K562 (cell line): ENCODE results near the gene ZBTB39. TPM values are rescaled to one million over a fixed set of nuclear protein-coding genes. Genes with fewer than 3 reads are reported as not detected.
A peak's percentile ranks its signal among the peaks of the same experiment; 100 is the strongest.

Experiments used
- ATAC-seq: fragments of 200-7000 bp; cut with Tn5 transposase; 3 replicates; pipeline ENCODE4 v1.9.1; 2020; ENCODE audit warnings: moderate library complexity
- BruUV-seq: library from RNA; stranded (reverse); fragments of 400-500 nt; replicated peaks from 2 replicates; lab custom pipeline; 2021; lab: Mats Ljungman, UMichigan
- CTCF ChIA-PET: fragments of 300-600 bp; formaldehyde crosslinking; extraction: SDS; loops from one replicate; lab custom pipeline; 2021; ENCODE audit warnings: low intra/inter-chr PET ratio; lab: Yijun Ruan, JAX
- POLR2A ChIA-PET: fragments of 300-600, 350-650 bp; sonication (Branson Sonifier 250); formaldehyde crosslinking; extraction: SDS; loops from one replicate; lab custom pipeline; 2021; ENCODE audit warnings: antibody characterized with exemption, inconsistent platforms; lab: Yijun Ruan, JAX
- DNase-seq, 4 experiments: peaks; one replicate each; pipeline versions ENCODE4 v3.0.0 to v3.0.0-alpha.2; 2011 to 2018; ENCODE audit warnings: low spot score in 3 of 4, mixed read lengths in 3 of 4; ENCODE audit errors: extremely low read depth in 1 of 4
- FAIRE-seq: peaks from 2 replicates; lab custom pipeline; 2011; peaks lifted over from hg19 to GRCh38; lab: Jason Lieb, UNC
- H2AFZ ChIP-seq: 2 replicates; pipeline ENCODE4 v1.6.0; 2011; ENCODE audit warnings: low read depth, low read length, control low read depth, inconsistent platforms
- H3K27ac ChIP-seq: fragments of 200-600 bp; 3 replicates; pipeline ENCODE4 v1.8.0; 2011; ENCODE audit warnings: low read depth, mild to moderate bottlenecking, control low read depth, inconsistent platforms, low read length, moderate library complexity, mixed read lengths; ENCODE audit errors: extremely low read depth
- H3K27me3 ChIP-seq, 2 experiments: fragments of 300-600 bp in 1 of 2; 2 replicates in 1 of 2; 3 replicates in 1 of 2; pipeline versions ENCODE4 v1.6.0 to v1.8.0; 2011; ENCODE audit warnings: inconsistent platforms in 2 of 2, low read length in 2 of 2, mild to moderate bottlenecking in 1 of 2, mixed read lengths in 1 of 2, moderate library complexity in 1 of 2; ENCODE audit not compliant: control insufficient read depth in 2 of 2, insufficient read depth in 2 of 2
- H3K36me3 ChIP-seq: fragments of 300-600 bp; 3 replicates; pipeline ENCODE4 v1.8.0; 2011; ENCODE audit warnings: mild to moderate bottlenecking, low read length, inconsistent platforms; ENCODE audit not compliant: control insufficient read depth, insufficient read depth
- H3K4me1 ChIP-seq, 2 experiments: fragments of 200-600 bp in 1 of 2; replicated peaks in 1 of 2; 2 replicates in 1 of 2; 3 replicates in 1 of 2; pipeline versions ENCODE4 v1.5.1 to v1.8.0; 2011; ENCODE audit warnings: inconsistent platforms in 2 of 2, low read length in 2 of 2, mild to moderate bottlenecking in 1 of 2, mixed read lengths in 1 of 2, moderate library complexity in 1 of 2; ENCODE audit not compliant: control insufficient read depth in 2 of 2, insufficient read depth in 2 of 2
- H3K4me2 ChIP-seq: 2 replicates; pipeline ENCODE4 v1.6.1; 2011; ENCODE audit warnings: low read length, control low read depth, inconsistent platforms, mixed read lengths; ENCODE audit not compliant: insufficient read depth
- H3K4me3 ChIP-seq: fragments of 200-600 bp; sonication (generic), shearing (Covaris generic); 2 replicates; pipeline ENCODE4 v1.5.1; 2016; ENCODE audit warnings: control low read depth, inconsistent platforms
- H3K79me2 ChIP-seq: fragments of 200-600 bp; 3 replicates; pipeline ENCODE4 v1.8.0; 2011; ENCODE audit warnings: low read length, inconsistent platforms; ENCODE audit not compliant: control insufficient read depth, insufficient read depth
- H3K9ac ChIP-seq, 2 experiments: 2 replicates each; pipeline versions ENCODE4 v1.6.0 to v1.6.1; 2011; ENCODE audit warnings: low read depth in 2 of 2, low read length in 2 of 2, control low read depth in 1 of 2, inconsistent platforms in 1 of 2, mild to moderate bottlenecking in 1 of 2, mixed read lengths in 1 of 2; ENCODE audit not compliant: insufficient read depth in 1 of 2
- H3K9me1 ChIP-seq: one replicate; pipeline ENCODE4 v1.6.0; 2011; ENCODE audit warnings: inconsistent platforms, mild to moderate bottlenecking, low read length, moderate library complexity; ENCODE audit not compliant: control insufficient read depth, insufficient read depth
- H3K9me3 ChIP-seq: replicated peaks from 2 replicates; pipeline ENCODE4 v1.5.1; 2011; ENCODE audit warnings: low read depth, low read length, inconsistent platforms; ENCODE audit not compliant: control insufficient read depth, insufficient read depth
- H4K20me1 ChIP-seq: replicated peaks from 2 replicates; pipeline ENCODE4 v1.6.1; 2011; ENCODE audit warnings: low read length, inconsistent platforms, mixed read lengths; ENCODE audit not compliant: control insufficient read depth, insufficient read depth
- TFAM ChIP-seq: fragments of 250-450 bp; sonication (Bioruptor Pico); conservative IDR thresholded peaks from 2 replicates; pipeline ENCODE4 v1.5.0; 2021; ENCODE audit warnings: mild to moderate bottlenecking, moderate library complexity
- WGBS: fragments of 100-300 bp; shearing (Covaris generic); methylation state at CpG from one replicate; pipeline ENCODE4 v1.1.6; 2016; ENCODE audit warnings: low coverage, mixed read lengths; ENCODE audit not compliant: insufficient coverage; ENCODE audit errors: missing lambda C conversion rate; 5-methylcytosine and 5-hydroxymethylcytosine counted together
- in situ Hi-C: fragments of 300-500 bp; cut with MboI; formaldehyde crosslinking; loops from 4 replicates; pipeline ENCODE4 v1.15.0; 2018; ENCODE audit warnings: inconsistent platforms, mixed read lengths
- intact Hi-C: fragments of 100-400 bp; cut with micrococcal nuclease; formaldehyde crosslinking; loops from 2 replicates; pipeline ENCODE4 v1.14.2; 2022
- polyA plus RNA-seq, 8 experiments: library from polyadenylated mRNA; depleted of rRNA in 4 of 8; stranded (reverse) in 5 of 8; unstranded in 3 of 8; fragments of >200 nt; fragmentation: Nextera tagmentation in 2 of 8; fragmentation: Illumina TruSeq in 1 of 8; extraction: Ambion mirVana in 2 of 8; extraction: Trizol in 1 of 8; gene quantifications; 2 replicates each; pipeline versions ENCODE4 v1.2.1 to v1.2.3, GENCODE V29; 2011 to 2014; ENCODE audit warnings: inconsistent platforms in 1 of 8, missing spikeins in 1 of 8
- total RNA-seq, 7 experiments: library from RNA; depleted of rRNA in 6 of 7; stranded (reverse); fragments of >200 nt in 6 of 7; fragmentation: Illumina TruSeq in 2 of 7; extraction: Trizol in 2 of 7; gene quantifications; 2 replicates each; pipeline versions ENCODE4 v1.2.1 to v1.2.3, GENCODE V29; 2011 to 2021; ENCODE audit warnings: low replicate concordance in 1 of 7
- TF ChIP-seq, protein P1 (sequence below): sonication (generic); formaldehyde crosslinking; IDR thresholded peaks from 2 replicates; pipeline ENCODE4 v1.8.0; 2022; ENCODE audit warnings: missing genetic modification reagents, mild to moderate bottlenecking, borderline replicate concordance

The ZBTB39 gene
- total and polyA plus RNA-seq, 9 of the 15 experiments (the other 6 are each of a cell fraction or from before 2014, with no cell fraction given), result 3.3 to 13.3 (median 8.6) TPM

GRCh38 chr12:57000393-57000792, 6.0 kb downstream of the ZBTB39 start:
- in situ Hi-C loops, result loop anchor here (5.0 kb wide), 2 partner anchors 163 to 243 kb away; no protein-coding TSS in a partner anchor
- no peaks in the 10 kb centered on the region for H3K9me3 ChIP-seq
- peaks cover 46% of the 10 kb centered on the region for H3K79me2 ChIP-seq
- CTCF ChIA-PET, result interaction anchor here (0.6 to 2.1 kb wide), 3 partner anchors 53 to 427 kb away, joined by 3 to 30 read pairs (median 5); no protein-coding TSS in a partner anchor
- H3K27me3 ChIP-seq, result no peaks in the 10 kb centered on the region
- peaks cover 63% of the 10 kb centered on the region for H3K36me3 ChIP-seq
- WGBS, result 8% methylated on average over 1 of the region's 1 CpG
- TF ChIP-seq, protein P1, sequence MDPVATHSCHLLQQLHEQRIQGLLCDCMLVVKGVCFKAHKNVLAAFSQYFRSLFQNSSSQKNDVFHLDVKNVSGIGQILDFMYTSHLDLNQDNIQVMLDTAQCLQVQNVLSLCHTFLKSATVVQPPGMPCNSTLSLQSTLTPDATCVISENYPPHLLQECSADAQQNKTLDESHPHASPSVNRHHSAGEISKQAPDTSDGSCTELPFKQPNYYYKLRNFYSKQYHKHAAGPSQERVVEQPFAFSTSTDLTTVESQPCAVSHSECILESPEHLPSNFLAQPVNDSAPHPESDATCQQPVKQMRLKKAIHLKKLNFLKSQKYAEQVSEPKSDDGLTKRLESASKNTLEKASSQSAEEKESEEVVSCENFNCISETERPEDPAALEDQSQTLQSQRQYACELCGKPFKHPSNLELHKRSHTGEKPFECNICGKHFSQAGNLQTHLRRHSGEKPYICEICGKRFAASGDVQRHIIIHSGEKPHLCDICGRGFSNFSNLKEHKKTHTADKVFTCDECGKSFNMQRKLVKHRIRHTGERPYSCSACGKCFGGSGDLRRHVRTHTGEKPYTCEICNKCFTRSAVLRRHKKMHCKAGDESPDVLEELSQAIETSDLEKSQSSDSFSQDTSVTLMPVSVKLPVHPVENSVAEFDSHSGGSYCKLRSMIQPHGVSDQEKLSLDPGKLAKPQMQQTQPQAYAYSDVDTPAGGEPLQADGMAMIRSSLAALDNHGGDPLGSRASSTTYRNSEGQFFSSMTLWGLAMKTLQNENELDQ (CRISPR knock-in tag), result 0 out of 2 replicates have a peak, but pooled peaks have one; percentile 18
- TF ChIP-seq TFAM (CRISPR knock-in tag), result no peak
- DNase-seq (peak in 1 of 4 experiments; percentile 4), ATAC-seq (no peak), FAIRE-seq (no peak)
- no peaks in the 10 kb centered on the region; the same call in 1 of the 2 replicates for H4K20me1 ChIP-seq
- no peak overlapping the region for H2AFZ ChIP-seq
- no peak overlapping the region for H3K27ac ChIP-seq
- H3K9ac ChIP-seq, result no peak overlapping the region
- H3K9me1 ChIP-seq, result peaks cover 3% of the 10 kb centered on the region
- intact Hi-C loops, result loop anchor here (10.0 kb wide), 1 partner anchor 366 kb away; the partner anchor contains the start of gene BAZ2A
- BruUV-seq, result no TSS peak
- no peak overlapping the region for H3K4me3 ChIP-seq
- peaks cover 19 to 25% of the 10 kb centered on the region in 2 experiments; a peak in 4 of 5 replicates for H3K4me1 ChIP-seq
- H3K4me2 ChIP-seq, result no peak overlapping the region
- POLR2A ChIA-PET, result interaction anchor here (1.3 kb wide), 1 partner anchor 160 kb away, joined by 3 read pairs; no protein-coding TSS in a partner anchor
